HepG2 (cell line): ENCODE results near the gene PFKP. TPM values are rescaled to one million over a fixed set of nuclear protein-coding genes. Genes with fewer than 3 reads are reported as not detected.

ENCODE experiments used
- ATAC-seq: fragments of 200-7000 bp; cut with Tn5 transposase; 3 replicates; pipeline ENCODE4 v1.9.1; 2020; ENCODE audit warnings: mild to moderate bottlenecking, moderate library complexity
- BruUV-seq: library from RNA; stranded (reverse); fragments of 400-500 nt; replicated peaks from 2 replicates; lab custom pipeline; 2021; lab: Mats Ljungman, UMichigan
- CTCF ChIA-PET: fragments of 300-600 bp; formaldehyde crosslinking; extraction: SDS; loops from one replicate; lab custom pipeline; 2021; ENCODE audit warnings: low total read pairs, inconsistent platforms, low intra/inter-chr PET ratio; lab: Yijun Ruan, JAX
- POLR2A ChIA-PET: fragments of 350-600 bp; sonication (Branson Sonifier 250); formaldehyde crosslinking; loops from one replicate; lab custom pipeline; 2020; ENCODE audit warnings: antibody characterized with exemption, inconsistent platforms; lab: Yijun Ruan, JAX
- DNase-seq: peaks from one replicate; pipeline ENCODE4 v3.0.0-alpha.2; 2015; ENCODE audit warnings: low spot score
- FAIRE-seq: peaks from 3 replicates; lab custom pipeline; 2011; peaks lifted over from hg19 to GRCh38; lab: Jason Lieb, UNC
- H2AFZ ChIP-seq: one replicate; pipeline ENCODE4 v1.6.1; 2011; ENCODE audit warnings: low read length, inconsistent platforms
- H3K27ac ChIP-seq: fragments of 300-600 bp; 3 replicates; pipeline ENCODE4 v1.8.0; 2011; ENCODE audit warnings: mixed run types, mild to moderate bottlenecking, mixed read lengths, low read length, inconsistent platforms; ENCODE audit not compliant: insufficient read depth; ENCODE audit errors: extremely low read length
- H3K27me3 ChIP-seq, 2 experiments: fragments of 200-600 bp in 1 of 2; 2 replicates in 1 of 2; 3 replicates in 1 of 2; pipeline versions ENCODE4 v1.6.0 to v1.8.0; 2011; ENCODE audit warnings: low read length in 2 of 2, mild to moderate bottlenecking in 2 of 2, moderate library complexity in 2 of 2, inconsistent platforms in 1 of 2; ENCODE audit not compliant: insufficient read depth in 2 of 2, control insufficient read depth in 1 of 2
- H3K36me3 ChIP-seq, 2 experiments: fragments of 200-600 bp in 1 of 2; replicated peaks in 1 of 2; 2 replicates in 1 of 2; 3 replicates in 1 of 2; pipeline versions ENCODE4 v1.5.1 to v1.8.0; 2011; ENCODE audit warnings: low read length in 2 of 2, inconsistent platforms in 1 of 2; ENCODE audit not compliant: insufficient read depth in 2 of 2, control insufficient read depth in 1 of 2
- H3K4me1 ChIP-seq: 2 replicates; pipeline ENCODE4 v1.5.1; 2012; ENCODE audit warnings: low read length, inconsistent platforms; ENCODE audit not compliant: insufficient read depth
- H3K4me2 ChIP-seq: 2 replicates; pipeline ENCODE4 v1.6.0; 2011; ENCODE audit warnings: low read depth, low read length, inconsistent platforms
- H3K4me3 ChIP-seq, 3 experiments: fragments of 200-600 bp in 1 of 3; sonication (generic), shearing (Covaris generic) in 1 of 3; replicated peaks in 1 of 3; 2 replicates each; pipeline ENCODE4 v1.5.1; 2011 to 2016; ENCODE audit warnings: low read length in 3 of 3, inconsistent platforms in 2 of 3, low read depth in 2 of 3, mild to moderate bottlenecking in 2 of 3, control low read depth in 1 of 3, mixed read lengths in 1 of 3; ENCODE audit not compliant: insufficient read depth in 1 of 3
- H3K79me2 ChIP-seq: one replicate; pipeline ENCODE4 v1.6.1; 2011; ENCODE audit warnings: low read length, inconsistent platforms; ENCODE audit not compliant: insufficient read depth
- H3K9ac ChIP-seq: 2 replicates; pipeline ENCODE4 v1.6.0; 2011; ENCODE audit warnings: mild to moderate bottlenecking, low read depth, low read length, inconsistent platforms; ENCODE audit not compliant: insufficient read depth
- H3K9me3 ChIP-seq: 2 replicates; pipeline ENCODE4 v1.5.1; 2012; ENCODE audit warnings: mild to moderate bottlenecking, low read length
- H4K20me1 ChIP-seq: 2 replicates; pipeline ENCODE4 v1.6.0; 2011; ENCODE audit warnings: inconsistent platforms, mild to moderate bottlenecking, low read length, moderate library complexity; ENCODE audit not compliant: insufficient read depth
- CREM ChIP-seq, 2 experiments: sonication (generic) in 1 of 2; formaldehyde crosslinking in 1 of 2; IDR thresholded peaks; 2 replicates each; pipeline versions ENCODE4 v1.4.0 to v1.6.1; 2016 to 2020; ENCODE audit warnings: antibody characterized with exemption in 1 of 2, mild to moderate bottlenecking in 1 of 2, missing genetic modification reagents in 1 of 2
- KIAA2018 ChIP-seq: sonication (generic); formaldehyde crosslinking; IDR thresholded peaks from 2 replicates; pipeline ENCODE4 v1.5.0; 2020; ENCODE audit warnings: mild to moderate bottlenecking, missing genetic modification reagents, borderline replicate concordance
- MIXL1 ChIP-seq: IDR thresholded peaks from 2 replicates; pipeline ENCODE4 v1.6.1; 2016
- STAT5B ChIP-seq: sonication (generic); formaldehyde crosslinking; IDR thresholded peaks from 2 replicates; pipeline ENCODE4 v1.4.0; 2020; ENCODE audit warnings: missing genetic modification reagents
- YEATS2 ChIP-seq: sonication (generic); formaldehyde crosslinking; IDR thresholded peaks from 2 replicates; pipeline ENCODE4 v1.4.0; 2020; ENCODE audit warnings: missing genetic modification reagents, borderline replicate concordance
- ZBTB4 ChIP-seq: sonication (generic); formaldehyde crosslinking; IDR thresholded peaks from 2 replicates; pipeline ENCODE4 v1.4.0; 2020; ENCODE audit warnings: missing genetic modification reagents, mild to moderate bottlenecking, borderline replicate concordance
- ZFP91 ChIP-seq: sonication (generic); formaldehyde crosslinking; IDR thresholded peaks from 2 replicates; pipeline ENCODE4 v1.9.0; 2022; ENCODE audit warnings: missing genetic modification reagents, mild to moderate bottlenecking, borderline replicate concordance
- WGBS: methylation state at CpG from one replicate; pipeline ENCODE4 v1.1.6; 2017; ENCODE audit warnings: low lambda C conversion rate; 5-methylcytosine and 5-hydroxymethylcytosine counted together
- in situ Hi-C: cut with HindIII; loops from 2 replicates; pipeline ENCODE4 v1.10.0; 2017; ENCODE audit warnings: low pct_unique_long_range_greater_than_20kb; ENCODE audit not compliant: extremely low pct_ligation_motif_present
- intact Hi-C: fragments of 100-400 bp; cut with micrococcal nuclease; formaldehyde crosslinking; loops from one replicate; pipeline ENCODE4 v1.10.0; 2022; ENCODE audit not compliant: unreplicated experiment
- polyA plus RNA-seq, 8 experiments: library from polyadenylated mRNA; depleted of rRNA in 3 of 8; stranded (reverse) in 7 of 8; unstranded in 1 of 8; fragments of >200 nt; fragmentation: Illumina TruSeq in 4 of 8; extraction: Trizol in 4 of 8; gene quantifications; 2 replicates each; pipeline versions ENCODE4 v1.2.1 to v1.2.3, GENCODE V29; 2011 to 2016; ENCODE audit warnings: low read depth in 4 of 8, missing spikeins in 1 of 8, mixed read lengths in 1 of 8; ENCODE audit not compliant: insufficient read depth in 1 of 8
- total RNA-seq, 5 experiments: library from RNA; depleted of rRNA; stranded (reverse); fragments of >200 nt; fragmentation: Illumina TruSeq; extraction: Trizol; gene quantifications; 2 replicates each; pipeline ENCODE4 v1.2.3, GENCODE V29; 2016; ENCODE audit warnings: low read depth in 1 of 5
- TF ChIP-seq, protein P1 (sequence below): sonication (generic); formaldehyde crosslinking; IDR thresholded peaks from 2 replicates; pipeline ENCODE4 v1.8.1; 2023; ENCODE audit warnings: missing genetic modification reagents, inconsistent platforms, borderline replicate concordance

PFKP gene
- total and polyA plus RNA-seq, 2 of the 13 experiments (the other 11 are each of a cell fraction or from before 2014, with no cell fraction given) = 0.80 to 2.4 TPM

DNA sequence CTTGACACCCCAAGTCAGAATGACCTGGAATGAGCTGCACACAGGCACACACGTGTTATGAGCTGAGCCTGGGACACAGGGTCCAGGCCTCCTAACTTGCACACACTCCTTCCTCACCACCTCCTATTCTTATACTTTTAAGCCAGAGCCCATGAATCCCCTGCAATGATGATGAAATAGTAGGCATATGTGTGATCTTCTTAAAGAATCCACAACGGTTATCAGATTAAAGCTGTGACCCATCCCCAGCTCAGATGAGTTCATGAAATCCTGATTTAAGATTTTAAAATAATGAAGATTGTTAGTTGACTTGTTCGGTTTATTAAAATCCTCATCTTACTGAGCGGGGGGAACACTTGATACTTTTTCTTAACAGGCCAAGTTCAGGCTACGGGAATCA lies 66.6 kb downstream of the PFKP start (continued):
- TF ChIP-seq KIAA2018 (CRISPR knock-in tag) (no peak), YEATS2 (CRISPR knock-in tag) (no peak), CREM (IDR thresholded peaks at IDR 0.05) (no peak), CREM (CRISPR knock-in tag; IDR thresholded peaks at IDR 0.05) (no peak)
- TF ChIP-seq, all 625 proteins: peak for 1

GRCh38 chr10:3135006-3135405 lies 67.7 kb downstream of the PFKP start:
- Histone ChIP-seq H4K20me1 (no peaks in the 10 kb centered on the region), H3K9me3 (no peaks in the 10 kb centered on the region), H2AFZ (no peak overlapping the region), H3K4me2 (no peak overlapping the region), H3K4me1 (no peaks in the 10 kb centered on the region), H3K36me3 (peaks cover 7 to 29% of the 10 kb centered on the region in 2 experiments; a peak in 4 of 5 replicates), H3K27ac (no peak overlapping the region), H3K27me3 (no peaks in the 10 kb centered on the region), H3K79me2 (no peaks in the 10 kb centered on the region), H3K4me3 (no peak overlapping the region), H3K9ac (no peak overlapping the region)
- CTCF ChIA-PET = no interaction called here
- no peak for FAIRE-seq
- intact Hi-C loops (no loop called here), in situ Hi-C loops (no loop called here)
- POLR2A ChIA-PET = no interaction called here
- no peak for ATAC-seq
- no peak for DNase-seq
- 95% methylated on average over 3 of the region's 3 CpGs for WGBS
- no TSS peak for BruUV-seq
- TF ChIP-seq, protein P1, sequence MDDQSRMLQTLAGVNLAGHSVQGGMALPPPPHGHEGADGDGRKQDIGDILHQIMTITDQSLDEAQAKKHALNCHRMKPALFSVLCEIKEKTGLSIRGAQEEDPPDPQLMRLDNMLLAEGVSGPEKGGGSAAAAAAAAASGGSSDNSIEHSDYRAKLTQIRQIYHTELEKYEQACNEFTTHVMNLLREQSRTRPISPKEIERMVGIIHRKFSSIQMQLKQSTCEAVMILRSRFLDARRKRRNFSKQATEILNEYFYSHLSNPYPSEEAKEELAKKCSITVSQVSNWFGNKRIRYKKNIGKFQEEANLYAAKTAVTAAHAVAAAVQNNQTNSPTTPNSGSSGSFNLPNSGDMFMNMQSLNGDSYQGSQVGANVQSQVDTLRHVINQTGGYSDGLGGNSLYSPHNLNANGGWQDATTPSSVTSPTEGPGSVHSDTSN (CRISPR knock-in tag) = no peak
- TF ChIP-seq ZBTB4 (no peak), STAT5B (CRISPR knock-in tag) (no peak), MIXL1 (CRISPR knock-in tag) (no peak), ZFP91 (CRISPR knock-in tag) (no peak)
